ENCODE measurements around the gene ARHGAP24. TPM values are rescaled to one million over a fixed set of nuclear protein-coding genes. Genes with fewer than 3 reads are reported as not detected.

The ARHGAP24 gene
- total RNA-seq, 2 donors from 2014 or later: 4.2 to 5.2 TPM

DNA sequence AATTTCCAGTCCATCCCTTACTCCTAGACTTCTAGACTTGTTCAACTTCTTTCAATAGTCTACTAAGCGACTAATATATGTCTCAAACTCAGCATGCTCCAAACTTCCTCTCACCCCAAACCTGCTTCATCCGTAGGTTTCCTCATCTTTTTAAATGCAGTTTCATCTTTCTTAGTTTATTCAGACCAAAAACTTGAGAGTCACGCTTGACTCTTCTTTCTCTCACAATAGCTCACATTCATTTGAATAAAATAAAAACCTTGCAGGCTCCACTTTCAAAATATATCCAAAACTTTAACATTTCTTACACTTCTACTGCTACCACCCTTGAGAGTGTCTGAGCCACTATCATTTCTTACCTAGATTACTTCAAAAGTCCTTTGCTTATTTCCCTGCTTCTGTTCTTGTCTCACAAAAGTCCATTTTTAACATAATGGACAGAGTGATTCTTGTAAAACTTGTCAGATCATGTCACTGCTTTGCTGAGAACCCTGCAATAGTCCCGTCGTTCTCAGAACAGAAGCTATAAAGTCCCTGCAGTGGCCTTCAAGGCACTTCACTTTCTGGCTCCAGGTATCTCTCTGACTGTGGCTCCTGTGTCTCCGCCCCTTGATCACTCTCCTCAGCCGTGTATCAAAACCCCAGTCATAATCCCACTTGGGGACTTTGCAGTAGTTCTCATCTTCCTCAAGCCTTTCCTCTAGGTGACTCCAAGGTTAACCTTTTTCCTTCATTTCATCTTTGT is 167.6 kb downstream of the ARHGAP24 start:
- no peaks in the 10 kb centered on the region for H3K9me3 ChIP-seq
- DNase-seq: no peak
- H3K4me1 ChIP-seq: no peaks in the 10 kb centered on the region
- H3K4me3 ChIP-seq: no peak overlapping the region
- no peaks in the 10 kb centered on the region for H3K36me3 ChIP-seq
- H3K27me3 ChIP-seq: no peaks in the 10 kb centered on the region
- H3K9ac ChIP-seq (ENCODE audit: low read depth in 2 of 2, low read length in 2 of 2): no peak overlapping the region
- intact Hi-C loops (cut with DNase I): no loop called here
- TF ChIP-seq, protein P1, sequence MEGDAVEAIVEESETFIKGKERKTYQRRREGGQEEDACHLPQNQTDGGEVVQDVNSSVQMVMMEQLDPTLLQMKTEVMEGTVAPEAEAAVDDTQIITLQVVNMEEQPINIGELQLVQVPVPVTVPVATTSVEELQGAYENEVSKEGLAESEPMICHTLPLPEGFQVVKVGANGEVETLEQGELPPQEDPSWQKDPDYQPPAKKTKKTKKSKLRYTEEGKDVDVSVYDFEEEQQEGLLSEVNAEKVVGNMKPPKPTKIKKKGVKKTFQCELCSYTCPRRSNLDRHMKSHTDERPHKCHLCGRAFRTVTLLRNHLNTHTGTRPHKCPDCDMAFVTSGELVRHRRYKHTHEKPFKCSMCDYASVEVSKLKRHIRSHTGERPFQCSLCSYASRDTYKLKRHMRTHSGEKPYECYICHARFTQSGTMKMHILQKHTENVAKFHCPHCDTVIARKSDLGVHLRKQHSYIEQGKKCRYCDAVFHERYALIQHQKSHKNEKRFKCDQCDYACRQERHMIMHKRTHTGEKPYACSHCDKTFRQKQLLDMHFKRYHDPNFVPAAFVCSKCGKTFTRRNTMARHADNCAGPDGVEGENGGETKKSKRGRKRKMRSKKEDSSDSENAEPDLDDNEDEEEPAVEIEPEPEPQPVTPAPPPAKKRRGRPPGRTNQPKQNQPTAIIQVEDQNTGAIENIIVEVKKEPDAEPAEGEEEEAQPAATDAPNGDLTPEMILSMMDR (IDR thresholded peaks at IDR 0.05): no peak
- H3K27ac ChIP-seq: no peak overlapping the region

DNA sequence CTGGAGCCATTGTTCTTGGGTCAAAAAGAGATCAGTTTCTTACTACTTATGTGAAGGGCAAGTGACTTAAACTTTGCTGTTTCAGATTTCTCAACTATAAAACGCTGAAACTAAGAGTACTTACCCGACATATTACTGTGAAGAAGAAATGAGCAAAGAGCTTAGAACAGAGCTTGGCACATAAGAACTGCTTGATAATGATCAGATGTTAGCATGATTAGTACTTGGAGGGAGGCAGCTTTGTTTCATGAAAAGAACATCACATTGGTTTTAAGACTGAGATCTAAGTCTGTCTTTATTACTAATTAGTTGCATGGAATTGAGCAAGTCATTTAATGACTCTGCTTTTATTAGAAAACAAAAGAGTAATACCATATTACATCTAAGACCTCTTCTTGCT is 169.1 kb downstream of the ARHGAP24 start:
- Histone ChIP-seq H3K9me3 (no peaks in the 10 kb centered on the region), H3K27me3 (no peaks in the 10 kb centered on the region), H3K4me1 (no peaks in the 10 kb centered on the region), H3K27ac (no peak overlapping the region), H3K9ac (ENCODE audit: low read depth in 2 of 2, low read length in 2 of 2) (no peak overlapping the region), H3K4me3 (no peak overlapping the region), H3K36me3 (no peaks in the 10 kb centered on the region)
- intact Hi-C loops (cut with DNase I): no loop called here
- no peak for DNase-seq
- TF ChIP-seq, protein P1 (IDR thresholded peaks at IDR 0.05): no peak

DNA sequence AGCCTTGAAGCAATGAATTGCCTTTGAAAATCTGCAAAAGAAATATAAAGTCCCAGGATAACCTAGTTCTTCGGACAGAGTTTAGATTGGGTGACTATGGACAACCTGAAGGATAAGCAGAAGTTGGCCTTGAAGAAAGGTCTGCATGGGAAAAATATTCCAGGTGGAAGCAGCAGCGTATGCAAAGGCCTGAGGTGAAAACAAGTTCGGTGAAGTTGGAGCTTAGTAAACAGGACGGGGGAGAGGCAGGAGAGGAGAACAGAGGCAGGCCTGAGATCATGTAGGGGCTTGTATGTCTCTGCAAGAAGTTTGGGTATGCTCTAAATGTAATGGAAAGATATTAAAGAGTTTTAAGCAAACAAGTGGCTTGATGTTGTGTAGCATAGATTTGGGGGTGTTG is 176.0 kb downstream of the ARHGAP24 start:
- DNase-seq: no peak
- TF ChIP-seq, protein P1 (IDR thresholded peaks at IDR 0.05): no peak
- intact Hi-C loops (cut with DNase I): no loop called here
- H3K4me1 ChIP-seq: no peaks in the 10 kb centered on the region
- H3K9ac ChIP-seq (ENCODE audit: low read depth in 2 of 2, low read length in 2 of 2): no peak overlapping the region
- H3K36me3 ChIP-seq: no peaks in the 10 kb centered on the region
- H3K4me3 ChIP-seq: no peak overlapping the region
- H3K27me3 ChIP-seq: no peaks in the 10 kb centered on the region
- H3K27ac ChIP-seq: no peak overlapping the region
- no peaks in the 10 kb centered on the region for H3K9me3 ChIP-seq

DNA sequence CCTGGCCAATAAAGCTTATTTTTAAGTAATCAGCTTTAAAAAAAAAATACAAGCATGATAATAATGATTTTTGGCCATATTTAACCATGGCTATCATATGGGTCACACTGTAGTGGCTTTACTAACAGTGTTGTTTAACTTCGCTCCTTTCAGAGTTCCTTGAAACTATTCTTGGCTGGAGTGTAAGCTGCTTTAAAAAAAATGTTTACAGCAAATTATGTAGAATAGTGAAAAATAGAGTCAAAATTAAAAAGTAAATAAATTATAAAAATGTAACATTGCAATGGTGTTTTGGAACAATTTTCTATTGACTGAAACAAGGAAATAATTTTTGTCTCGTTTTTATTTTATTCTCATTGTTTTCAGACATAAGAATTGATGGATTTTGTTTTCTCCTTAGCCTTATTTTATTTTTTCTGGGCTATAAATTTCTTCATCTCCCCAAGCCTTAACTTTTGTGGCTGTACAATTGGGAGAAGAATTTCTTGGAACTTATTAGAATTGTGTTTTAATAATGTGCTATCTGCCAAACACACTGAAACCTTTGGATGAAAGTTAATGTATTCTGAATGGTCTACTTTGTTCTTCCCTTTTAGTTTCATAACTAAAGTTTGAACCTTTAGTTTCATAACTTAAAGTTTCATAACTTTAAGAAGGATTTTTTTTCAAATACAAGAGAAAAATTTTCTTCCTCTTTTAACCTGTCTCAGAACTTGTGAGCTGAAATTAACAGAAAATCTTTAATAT is 182.0 kb downstream of the ARHGAP24 start:
- Histone ChIP-seq H3K36me3 (no peaks in the 10 kb centered on the region), H3K4me1 (no peaks in the 10 kb centered on the region), H3K9me3 (no peaks in the 10 kb centered on the region), H3K9ac (ENCODE audit: low read depth in 2 of 2, low read length in 2 of 2) (no peak overlapping the region), H3K27ac (no peak overlapping the region), H3K4me3 (no peak overlapping the region), H3K27me3 (no peaks in the 10 kb centered on the region)
- intact Hi-C loops (cut with DNase I): no loop called here
- TF ChIP-seq, protein P1 (IDR thresholded peaks at IDR 0.05): no peak
- no peak for DNase-seq

DNA sequence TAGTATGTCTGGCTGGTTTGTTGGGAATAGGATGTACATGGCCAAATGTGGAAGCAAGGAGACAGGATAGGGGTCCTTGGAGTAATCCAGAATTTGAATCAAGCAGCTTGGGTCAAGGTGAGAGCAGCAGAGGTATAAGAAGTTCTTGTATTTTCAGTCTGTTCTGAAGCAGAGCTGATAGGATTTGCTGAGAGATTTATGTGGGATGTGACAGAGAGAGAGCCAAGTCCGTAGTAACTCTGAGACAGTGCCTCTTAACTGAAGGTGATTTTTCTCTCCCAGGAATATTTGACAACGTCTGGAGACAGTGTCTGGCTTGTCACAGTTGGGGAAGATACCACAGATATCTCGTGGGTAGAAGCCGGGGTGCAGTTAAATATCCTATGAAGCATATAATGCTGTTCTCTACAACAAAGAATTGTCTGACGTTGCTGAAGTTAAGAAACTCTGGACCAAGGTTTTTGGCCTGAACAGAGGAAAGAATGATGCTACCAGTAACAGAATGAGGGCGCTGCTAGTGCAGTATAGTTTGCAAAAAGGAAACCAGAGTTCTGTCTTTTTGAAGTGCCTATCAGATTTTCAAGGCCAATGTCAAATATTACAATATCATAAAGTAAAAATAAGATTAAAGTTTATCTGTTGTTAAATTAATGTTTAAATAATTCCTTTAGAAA is 184.0 kb downstream of the ARHGAP24 start:
- no peaks in the 10 kb centered on the region for H3K4me1 ChIP-seq
- DNase-seq: no peak
- H3K9me3 ChIP-seq: no peaks in the 10 kb centered on the region
- H3K4me3 ChIP-seq: no peak overlapping the region
- intact Hi-C loops (cut with DNase I): no loop called here
- no peak overlapping the region for H3K27ac ChIP-seq
- no peaks in the 10 kb centered on the region for H3K27me3 ChIP-seq
- H3K36me3 ChIP-seq: no peaks in the 10 kb centered on the region
- TF ChIP-seq, protein P1 (IDR thresholded peaks at IDR 0.05): no peak
- H3K9ac ChIP-seq (ENCODE audit: low read depth in 2 of 2, low read length in 2 of 2): no peak overlapping the region

Data from colonic mucosa (tissue), 4 donors.